Measurements from ENCODE around the gene GDI1. TPM values are rescaled to one million over a fixed set of nuclear protein-coding genes. Genes with fewer than 3 reads are reported as not detected.

Gene GDI1
- total and polyA plus RNA-seq, 7 experiments from 2014 or later: 18.8 to 174 (median 115) TPM

DNA sequence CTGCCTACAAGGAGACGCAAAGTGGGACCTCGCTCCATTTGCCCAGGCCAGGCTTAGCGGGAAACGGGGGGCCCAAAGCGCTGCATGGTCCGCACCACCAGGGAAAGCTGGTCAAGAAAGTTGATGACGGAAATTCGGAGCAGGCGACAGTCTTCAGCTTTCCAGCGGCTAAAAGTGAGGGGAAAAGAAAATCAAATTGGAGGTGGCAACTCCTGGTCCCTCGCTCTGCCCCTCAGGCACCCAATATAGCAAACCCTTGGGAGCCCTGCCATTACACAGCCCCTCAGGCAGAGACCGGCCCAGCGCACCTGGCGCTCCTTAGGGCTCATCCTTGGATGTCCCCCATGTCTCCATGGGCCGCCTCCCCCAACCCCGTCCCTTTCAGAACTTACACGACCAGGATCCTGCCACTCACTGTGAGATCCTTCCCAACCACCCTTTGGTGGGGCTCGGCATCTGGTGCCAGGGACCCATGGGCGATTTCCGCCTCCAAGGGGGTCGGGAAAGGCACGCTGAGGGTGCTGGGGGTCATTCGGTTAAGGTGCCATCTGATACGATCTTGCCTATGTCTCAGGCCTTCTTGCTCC, 41.0 kb downstream of the GDI1 start:
- peak overlapping the region; percentile 79 for H3K4me3 ChIP-seq (ENCODE audit: low read length)
- ChIA-PET POLR2A (interaction anchor here (0.9 to 3.8 kb wide), 8 partner anchors 8 to 411 kb away, joined by 3 to 31 read pairs (median 7); partner anchors contain the start of genes PLXNA3, SLC10A3, TAFAZZIN and UBL4A), CTCF (no interaction called here)
- Mint-ChIP-seq H3K9me3 (peaks cover 0 to under 1% (median 0%) of the 10 kb centered on the region in 11 donors), H3K27me3 (no peaks in the 10 kb centered on the region), H3K27ac (peak overlapping the region; percentile 59 to 90 (median 81)), H3K4me1 (peaks cover 10 to 39% (median 23%) of the 10 kb centered on the region in 7 donors), H3K36me3 (peaks cover 0 to 5% (median 0%) of the 10 kb centered on the region in 5 donors), H3K4me3 (peak overlapping the region; percentile 80 to 94 (median 82))
- peaks cover 4 to 14% of the 10 kb centered on the region in 2 donors for H3K4me1 ChIP-seq (ENCODE audit: control insufficient read depth in 2 of 2, insufficient read depth in 2 of 2, low read length in 2 of 2)
- ATAC-seq: no peak
- no peaks in the 10 kb centered on the region for H3K9me3 ChIP-seq (ENCODE audit: control insufficient read depth in 2 of 3, low read length in 3 of 3)
- H3K36me3 ChIP-seq (ENCODE audit: control insufficient read depth in 2 of 3, insufficient read depth in 3 of 3, low read length in 3 of 3): no peaks in the 10 kb centered on the region
- peak overlapping the region; percentile 90 for H3K27ac ChIP-seq (ENCODE audit: low read depth, low read length)
- no peaks in the 10 kb centered on the region for H3K27me3 ChIP-seq (ENCODE audit: control insufficient read depth in 2 of 2, insufficient read depth in 2 of 2, low read length in 2 of 2)
- intact Hi-C loops (cut with micrococcal nuclease): loop anchor here (2.0 to 5.0 kb wide), 6 partner anchors 36 to 81 kb away; partner anchors contain the start of genes FAM3A (in 1 of the 2), FAM50A (in 1 of the 2), GDI1 (in 1 of the 2) and RPL10 (in 1 of the 2)
- DNase-seq: no peak

GRCh38 chrX:154478728-154479622, 42.0 kb downstream of the GDI1 start, which contains the start of gene LAGE3:
TSS of gene LAGE3 (minus strand) at chrX:154479281. CDS start at chrX:154478915, 366 bp downstream.
- POLR2A ChIA-PET: interaction anchor here (0.9 to 3.8 kb wide), 9 partner anchors 11 to 80 kb away, joined by 3 to 31 read pairs (median 5); partner anchors contain the start of genes FAM3A, PLXNA3, SLC10A3 and TAFAZZIN
- H3K27ac ChIP-seq (ENCODE audit: low read depth, low read length): peak within 1 kb of the TSS; percentile 90

DNA sequence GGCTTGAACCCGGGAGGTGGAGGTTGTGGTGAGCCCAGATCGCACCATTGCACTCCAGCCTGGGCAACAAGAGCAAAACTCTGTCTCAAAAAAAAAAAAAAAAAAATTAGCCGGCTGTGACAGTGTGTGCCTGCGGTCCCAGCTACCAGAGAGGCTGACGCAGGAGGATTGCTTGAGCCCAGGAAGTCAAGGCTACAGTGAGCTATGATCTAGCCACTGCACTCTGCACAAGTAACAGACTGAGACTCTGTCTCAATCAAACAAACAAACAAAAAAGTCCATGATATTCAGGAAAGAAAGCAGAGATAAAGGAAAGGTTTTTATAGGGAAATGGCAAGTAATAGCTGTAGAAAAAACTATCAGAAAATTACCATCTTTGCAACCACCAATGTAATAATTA, 44.2 kb downstream of the GDI1 start:
- ChIA-PET CTCF (interaction anchor here (0.7 kb wide), 1 partner anchor 110 kb away, joined by 3 read pairs; no protein-coding TSS in a partner anchor), POLR2A (no interaction called here)
- no peak overlapping the region for H3K4me3 Mint-ChIP-seq
- H3K27me3 ChIP-seq (ENCODE audit: control insufficient read depth in 2 of 2, insufficient read depth in 2 of 2, low read length in 2 of 2): no peaks in the 10 kb centered on the region
- H3K9me3 ChIP-seq (ENCODE audit: control insufficient read depth in 2 of 3, low read length in 3 of 3): no peaks in the 10 kb centered on the region
- H3K36me3 Mint-ChIP-seq: peaks cover 0 to 2% (median 0%) of the 10 kb centered on the region in 5 donors
- no peak overlapping the region for H3K27ac ChIP-seq (ENCODE audit: low read depth, low read length)
- H3K27ac Mint-ChIP-seq: peak overlapping the region in 1 of 9 donors; percentile 66
- peaks cover 14 to 15% of the 10 kb centered on the region in 2 donors for H3K4me1 ChIP-seq (ENCODE audit: control insufficient read depth in 2 of 2, insufficient read depth in 2 of 2, low read length in 2 of 2)
- H3K36me3 ChIP-seq (ENCODE audit: control insufficient read depth in 2 of 3, insufficient read depth in 3 of 3, low read length in 3 of 3): peaks cover 0 to 6% (median 4%) of the 10 kb centered on the region in 3 experiments
- intact Hi-C loops (cut with micrococcal nuclease): no loop called here
- DNase-seq (no peak), ATAC-seq (no peak)
- H3K27me3 Mint-ChIP-seq: no peaks in the 10 kb centered on the region
- no peak overlapping the region for H3K4me3 ChIP-seq (ENCODE audit: low read length)
- H3K4me1 Mint-ChIP-seq: peaks cover 12 to 45% (median 26%) of the 10 kb centered on the region in 7 donors
- H3K9me3 Mint-ChIP-seq: no peaks in the 10 kb centered on the region

More at GRCh38 chrX:154478728-154479622, 42.0 kb downstream of the GDI1 start, which contains the start of gene LAGE3:
- Mint-ChIP-seq H3K27ac (peak within 1 kb of the TSS; percentile 59 to 92 (median 88)), H3K9me3 (no peaks in the 10 kb centered on the region), H3K27me3 (no peaks in the 10 kb centered on the region), H3K36me3 (peaks cover 0 to 7% (median 0%) of the 10 kb centered on the region in 5 donors), H3K4me1 (peaks cover 12 to 44% (median 23%) of the 10 kb centered on the region in 7 donors), H3K4me3 (peak within 1 kb of the TSS; percentile 81 to 94 (median 82))
- H3K36me3 ChIP-seq (ENCODE audit: control insufficient read depth in 2 of 3, insufficient read depth in 3 of 3, low read length in 3 of 3): no peaks in the 10 kb centered on the region
- intact Hi-C loops (cut with micrococcal nuclease): loop anchor here (1.0 to 5.0 kb wide), 11 partner anchors 11 to 100 kb away; partner anchors contain the start of genes FAM3A (in 2 of the 2), SLC10A3 (in 2 of the 2), EMD (in 1 of the 2) and FAM50A (in 1 of the 2)
- DNase-seq: peak; percentile 85 to 97 (median 94)
- no peaks in the 10 kb centered on the region for H3K9me3 ChIP-seq (ENCODE audit: control insufficient read depth in 2 of 3, low read length in 3 of 3)
- no peaks in the 10 kb centered on the region for H3K27me3 ChIP-seq (ENCODE audit: control insufficient read depth in 2 of 2, insufficient read depth in 2 of 2, low read length in 2 of 2)
- H3K4me1 ChIP-seq (ENCODE audit: control insufficient read depth in 2 of 2, insufficient read depth in 2 of 2, low read length in 2 of 2): peaks cover 4 to 14% of the 10 kb centered on the region in 2 donors
- H3K4me3 ChIP-seq (ENCODE audit: low read length): peak within 1 kb of the TSS; percentile 79
- ATAC-seq: peak; percentile 97
- CTCF ChIA-PET: no interaction called here

- H3K4me3 Mint-ChIP-seq: no peak overlapping the region
- ATAC-seq (no peak), DNase-seq (no peak)
- no peaks in the 10 kb centered on the region for H3K27me3 Mint-ChIP-seq
- ChIA-PET POLR2A (no interaction called here), CTCF (interaction anchor here (0.6 kb wide), 1 partner anchor 193 kb away, joined by 5 read pairs; no protein-coding TSS in a partner anchor)
- Histone ChIP-seq H3K27ac (ENCODE audit: low read depth, low read length) (no peak overlapping the region), H3K27me3 (ENCODE audit: control insufficient read depth in 2 of 2, insufficient read depth in 2 of 2, low read length in 2 of 2) (no peaks in the 10 kb centered on the region), H3K4me3 (ENCODE audit: low read length) (no peak overlapping the region), H3K36me3 (ENCODE audit: control insufficient read depth in 2 of 3, insufficient read depth in 3 of 3, low read length in 3 of 3) (peaks cover 0 to 6% (median 4%) of the 10 kb centered on the region in 3 experiments), H3K9me3 (ENCODE audit: control insufficient read depth in 2 of 3, low read length in 3 of 3) (no peaks in the 10 kb centered on the region), H3K4me1 (ENCODE audit: control insufficient read depth in 2 of 2, insufficient read depth in 2 of 2, low read length in 2 of 2) (peaks cover 12 to 15% of the 10 kb centered on the region in 2 donors)
- peak overlapping the region in 4 of 9 donors; percentile 9 to 76 (median 46) for H3K27ac Mint-ChIP-seq
- peaks cover 0 to 4% (median 0%) of the 10 kb centered on the region in 5 donors for H3K36me3 Mint-ChIP-seq
- H3K4me1 Mint-ChIP-seq: peaks cover 5 to 37% (median 18%) of the 10 kb centered on the region in 7 donors
- intact Hi-C loops (cut with micrococcal nuclease): no loop called here
- H3K9me3 Mint-ChIP-seq: no peaks in the 10 kb centered on the region
Measured at GRCh38 chrX:154481911-154482601, 45.1 kb downstream of the GDI1 start.

GRCh38 chrX:154482786-154483185, 45.8 kb downstream of the GDI1 start:
- no peaks in the 10 kb centered on the region for H3K27me3 Mint-ChIP-seq
- Histone ChIP-seq H3K27ac (ENCODE audit: low read depth, low read length) (no peak overlapping the region), H3K9me3 (ENCODE audit: control insufficient read depth in 2 of 3, low read length in 3 of 3) (no peaks in the 10 kb centered on the region), H3K4me1 (ENCODE audit: control insufficient read depth in 2 of 2, insufficient read depth in 2 of 2, low read length in 2 of 2) (peaks cover 4 to 15% of the 10 kb centered on the region in 2 donors), H3K27me3 (ENCODE audit: control insufficient read depth in 2 of 2, insufficient read depth in 2 of 2, low read length in 2 of 2) (no peaks in the 10 kb centered on the region), H3K36me3 (ENCODE audit: control insufficient read depth in 2 of 3, insufficient read depth in 3 of 3, low read length in 3 of 3) (peaks cover 0 to 6% (median 4%) of the 10 kb centered on the region in 3 experiments), H3K4me3 (ENCODE audit: low read length) (no peak overlapping the region)
- intact Hi-C loops (cut with micrococcal nuclease): no loop called here
- ChIA-PET POLR2A (interaction anchor here (1.3 kb wide), 1 partner anchor 34 kb away, joined by 4 read pairs; no protein-coding TSS in a partner anchor), CTCF (no interaction called here)
- DNase-seq (no peak), ATAC-seq (no peak)
- H3K4me1 Mint-ChIP-seq: peaks cover 5 to 32% (median 13%) of the 10 kb centered on the region in 7 donors
- H3K9me3 Mint-ChIP-seq: no peaks in the 10 kb centered on the region
- peaks cover 0 to 4% (median 0%) of the 10 kb centered on the region in 5 donors for H3K36me3 Mint-ChIP-seq
- no peak overlapping the region for H3K4me3 Mint-ChIP-seq
- peak overlapping the region in 1 of 9 donors; percentile 3 for H3K27ac Mint-ChIP-seq
